IMR-90 (cell line): ENCODE measurements around the gene CCPG1.

ENCODE experiments used
- CHD1 ChIP-seq: IDR thresholded peaks from 2 replicates; pipeline ENCODE4 v1.6.1; 2012; ENCODE audit warnings: low read depth, low read length, improper control_type of control experiment
- POLR2A ChIP-seq: IDR thresholded peaks from 2 replicates; pipeline ENCODE4 v1.6.1; 2012; ENCODE audit warnings: mild to moderate bottlenecking, low read depth, low read length
- TF ChIP-seq, protein P1 (sequence below): conservative IDR thresholded peaks from 2 replicates; pipeline ENCODE4 v1.5.1; 2012; ENCODE audit warnings: mild to moderate bottlenecking, low read depth, low read length, improper control_type of control experiment
- TF ChIP-seq, protein P2 (sequence below): fragments of 150-350 bp; IDR thresholded peaks from 2 replicates; pipeline ENCODE4 v1.6.1; 2016; ENCODE audit warnings: low read depth, mild to moderate bottlenecking, low read length, moderate library complexity, borderline replicate concordance
- TF ChIP-seq, protein P3 (sequence below): fragments of 150-350 bp; IDR thresholded peaks from 2 replicates; pipeline ENCODE4 v1.6.1; 2017; ENCODE audit warnings: mild to moderate bottlenecking, antibody characterized with exemption, low read length, low read depth

DNA sequence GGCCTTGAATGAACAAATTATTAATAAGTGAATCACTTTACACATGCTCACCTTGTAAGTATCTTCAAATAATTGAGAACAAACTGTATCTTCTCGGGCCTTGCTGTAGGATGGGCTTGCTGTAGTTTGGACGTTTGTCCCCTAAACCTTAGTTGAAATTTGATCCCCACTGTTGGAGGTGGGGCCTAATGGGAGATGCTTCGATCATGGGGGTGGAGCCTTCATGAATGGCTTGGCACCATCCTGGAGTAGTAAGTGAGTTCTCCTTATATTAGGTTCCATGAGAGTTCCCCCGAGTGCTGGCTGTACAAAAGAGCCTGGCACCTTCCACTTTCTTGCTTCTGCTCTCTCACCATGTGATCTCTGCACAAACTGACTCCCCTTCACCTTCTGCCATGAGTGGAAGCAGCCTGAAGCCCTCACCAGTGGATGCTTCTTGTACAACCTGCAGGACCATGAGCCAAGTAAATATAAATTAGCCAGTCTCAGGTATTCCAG lies 59.8 kb downstream of the CCPG1 start:
- TF ChIP-seq, protein P1, sequence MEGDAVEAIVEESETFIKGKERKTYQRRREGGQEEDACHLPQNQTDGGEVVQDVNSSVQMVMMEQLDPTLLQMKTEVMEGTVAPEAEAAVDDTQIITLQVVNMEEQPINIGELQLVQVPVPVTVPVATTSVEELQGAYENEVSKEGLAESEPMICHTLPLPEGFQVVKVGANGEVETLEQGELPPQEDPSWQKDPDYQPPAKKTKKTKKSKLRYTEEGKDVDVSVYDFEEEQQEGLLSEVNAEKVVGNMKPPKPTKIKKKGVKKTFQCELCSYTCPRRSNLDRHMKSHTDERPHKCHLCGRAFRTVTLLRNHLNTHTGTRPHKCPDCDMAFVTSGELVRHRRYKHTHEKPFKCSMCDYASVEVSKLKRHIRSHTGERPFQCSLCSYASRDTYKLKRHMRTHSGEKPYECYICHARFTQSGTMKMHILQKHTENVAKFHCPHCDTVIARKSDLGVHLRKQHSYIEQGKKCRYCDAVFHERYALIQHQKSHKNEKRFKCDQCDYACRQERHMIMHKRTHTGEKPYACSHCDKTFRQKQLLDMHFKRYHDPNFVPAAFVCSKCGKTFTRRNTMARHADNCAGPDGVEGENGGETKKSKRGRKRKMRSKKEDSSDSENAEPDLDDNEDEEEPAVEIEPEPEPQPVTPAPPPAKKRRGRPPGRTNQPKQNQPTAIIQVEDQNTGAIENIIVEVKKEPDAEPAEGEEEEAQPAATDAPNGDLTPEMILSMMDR: no peak
- no peak for TF ChIP-seq CHD1
- TF ChIP-seq POLR2A: no peak
- TF ChIP-seq, protein P2, sequence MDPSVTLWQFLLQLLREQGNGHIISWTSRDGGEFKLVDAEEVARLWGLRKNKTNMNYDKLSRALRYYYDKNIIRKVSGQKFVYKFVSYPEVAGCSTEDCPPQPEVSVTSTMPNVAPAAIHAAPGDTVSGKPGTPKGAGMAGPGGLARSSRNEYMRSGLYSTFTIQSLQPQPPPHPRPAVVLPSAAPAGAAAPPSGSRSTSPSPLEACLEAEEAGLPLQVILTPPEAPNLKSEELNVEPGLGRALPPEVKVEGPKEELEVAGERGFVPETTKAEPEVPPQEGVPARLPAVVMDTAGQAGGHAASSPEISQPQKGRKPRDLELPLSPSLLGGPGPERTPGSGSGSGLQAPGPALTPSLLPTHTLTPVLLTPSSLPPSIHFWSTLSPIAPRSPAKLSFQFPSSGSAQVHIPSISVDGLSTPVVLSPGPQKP: no peak
- TF ChIP-seq, protein P3, sequence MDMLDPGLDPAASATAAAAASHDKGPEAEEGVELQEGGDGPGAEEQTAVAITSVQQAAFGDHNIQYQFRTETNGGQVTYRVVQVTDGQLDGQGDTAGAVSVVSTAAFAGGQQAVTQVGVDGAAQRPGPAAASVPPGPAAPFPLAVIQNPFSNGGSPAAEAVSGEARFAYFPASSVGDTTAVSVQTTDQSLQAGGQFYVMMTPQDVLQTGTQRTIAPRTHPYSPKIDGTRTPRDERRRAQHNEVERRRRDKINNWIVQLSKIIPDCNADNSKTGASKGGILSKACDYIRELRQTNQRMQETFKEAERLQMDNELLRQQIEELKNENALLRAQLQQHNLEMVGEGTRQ: no peak
